Measurements from ENCODE around the gene RTF1. TPM values are rescaled to one million over a fixed set of nuclear protein-coding genes. Genes with fewer than 3 reads are reported as not detected.

RTF1 gene
- total RNA-seq, 1 donor = 29.5 TPM

- no peak for DNase-seq (ENCODE audit: low read depth)
- TF ChIP-seq, protein P1, sequence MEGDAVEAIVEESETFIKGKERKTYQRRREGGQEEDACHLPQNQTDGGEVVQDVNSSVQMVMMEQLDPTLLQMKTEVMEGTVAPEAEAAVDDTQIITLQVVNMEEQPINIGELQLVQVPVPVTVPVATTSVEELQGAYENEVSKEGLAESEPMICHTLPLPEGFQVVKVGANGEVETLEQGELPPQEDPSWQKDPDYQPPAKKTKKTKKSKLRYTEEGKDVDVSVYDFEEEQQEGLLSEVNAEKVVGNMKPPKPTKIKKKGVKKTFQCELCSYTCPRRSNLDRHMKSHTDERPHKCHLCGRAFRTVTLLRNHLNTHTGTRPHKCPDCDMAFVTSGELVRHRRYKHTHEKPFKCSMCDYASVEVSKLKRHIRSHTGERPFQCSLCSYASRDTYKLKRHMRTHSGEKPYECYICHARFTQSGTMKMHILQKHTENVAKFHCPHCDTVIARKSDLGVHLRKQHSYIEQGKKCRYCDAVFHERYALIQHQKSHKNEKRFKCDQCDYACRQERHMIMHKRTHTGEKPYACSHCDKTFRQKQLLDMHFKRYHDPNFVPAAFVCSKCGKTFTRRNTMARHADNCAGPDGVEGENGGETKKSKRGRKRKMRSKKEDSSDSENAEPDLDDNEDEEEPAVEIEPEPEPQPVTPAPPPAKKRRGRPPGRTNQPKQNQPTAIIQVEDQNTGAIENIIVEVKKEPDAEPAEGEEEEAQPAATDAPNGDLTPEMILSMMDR (IDR thresholded peaks at IDR 0.05; ENCODE audit: insufficient read depth, low read length) = no peak
- no peak overlapping the region for H3K4me3 ChIP-seq (ENCODE audit: low read depth, low read length)
Measured at GRCh38 chr15:41499109-41499851, 82.4 kb downstream of the RTF1 start.

- DNase-seq (ENCODE audit: low read depth) = no peak
- TF ChIP-seq, protein P1 (IDR thresholded peaks at IDR 0.05; ENCODE audit: insufficient read depth, low read length) = no peak
- no peak overlapping the region for H3K4me3 ChIP-seq (ENCODE audit: low read depth, low read length)
Measured at GRCh38 chr15:41501191-41501917, 84.5 kb downstream of the RTF1 start.

GRCh38 chr15:41501931-41502794 is 85.3 kb downstream of the RTF1 start:
- H3K4me3 ChIP-seq (ENCODE audit: low read depth, low read length) = no peak overlapping the region
- TF ChIP-seq, protein P1 (IDR thresholded peaks at IDR 0.05; ENCODE audit: insufficient read depth, low read length) = no peak
- no peak for DNase-seq (ENCODE audit: low read depth)

GRCh38 chr15:41502795-41503668 is 86.1 kb downstream of the RTF1 start:
- H3K4me3 ChIP-seq (ENCODE audit: low read depth, low read length) = no peak overlapping the region
- DNase-seq (ENCODE audit: low read depth) = no peak
- TF ChIP-seq, protein P1 (IDR thresholded peaks at IDR 0.05; ENCODE audit: insufficient read depth, low read length) = no peak

DNA sequence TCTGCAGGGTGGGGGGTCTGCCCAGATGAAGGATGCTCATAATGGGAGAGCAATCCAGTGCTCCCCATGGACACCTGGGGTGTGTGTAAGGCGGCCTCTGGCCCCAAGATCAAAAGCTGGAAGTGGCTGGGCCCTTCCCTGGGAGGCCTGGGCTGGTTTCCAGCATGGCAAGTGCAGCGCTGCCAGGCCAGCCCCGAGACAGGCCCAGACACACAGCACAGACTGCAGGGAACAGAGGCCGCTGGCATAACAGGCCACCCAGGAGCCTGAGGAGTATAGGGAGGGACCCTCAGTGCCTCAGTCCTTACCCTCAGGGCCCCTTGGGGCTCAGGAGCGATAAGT is 86.7 kb downstream of the RTF1 start:
- no peak overlapping the region for H3K4me3 ChIP-seq (ENCODE audit: low read depth, low read length)
- TF ChIP-seq, protein P1 (IDR thresholded peaks at IDR 0.05; ENCODE audit: insufficient read depth, low read length) = no peak
- DNase-seq (ENCODE audit: low read depth) = no peak
